ENCODE results near the gene ENTPD2.

DNA sequence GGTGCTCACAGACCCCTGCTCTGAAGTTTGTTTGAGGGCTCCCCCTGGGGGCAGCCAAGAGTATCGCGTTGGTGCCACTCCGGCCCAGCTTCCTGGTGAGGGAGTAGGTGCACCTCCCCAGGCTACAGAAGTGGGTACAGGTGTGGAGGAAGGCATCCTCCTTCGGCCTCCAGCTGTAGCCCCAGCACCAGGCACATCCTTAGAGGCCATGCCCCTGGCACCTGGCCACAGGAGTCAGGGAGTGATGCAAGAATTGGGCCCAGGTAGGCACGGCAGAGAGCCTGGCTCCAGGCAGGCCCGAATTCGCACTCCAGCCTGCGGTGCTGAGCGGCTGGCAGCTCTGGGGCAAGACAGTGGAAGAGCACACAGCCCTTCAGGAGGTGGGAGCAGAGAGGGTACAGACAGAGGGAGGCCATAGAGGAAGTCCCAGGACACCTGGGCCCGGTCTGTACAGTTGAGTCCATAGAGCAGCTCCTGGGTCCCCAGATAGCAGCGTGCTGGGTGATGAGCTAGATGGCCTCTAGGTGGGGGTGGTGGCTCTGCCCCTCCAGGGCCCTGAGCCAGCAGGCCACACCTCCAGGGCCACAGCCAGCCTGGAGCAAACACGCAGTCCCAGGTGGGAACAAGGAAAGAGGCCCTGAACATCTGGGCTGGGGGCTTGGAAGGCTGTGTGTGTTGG lies 14.1 kb upstream of the ENTPD2 start:
- TF ChIP-seq POLR2A (IDR thresholded peaks at IDR 0.05): no peak
- TF ChIP-seq, protein P1, sequence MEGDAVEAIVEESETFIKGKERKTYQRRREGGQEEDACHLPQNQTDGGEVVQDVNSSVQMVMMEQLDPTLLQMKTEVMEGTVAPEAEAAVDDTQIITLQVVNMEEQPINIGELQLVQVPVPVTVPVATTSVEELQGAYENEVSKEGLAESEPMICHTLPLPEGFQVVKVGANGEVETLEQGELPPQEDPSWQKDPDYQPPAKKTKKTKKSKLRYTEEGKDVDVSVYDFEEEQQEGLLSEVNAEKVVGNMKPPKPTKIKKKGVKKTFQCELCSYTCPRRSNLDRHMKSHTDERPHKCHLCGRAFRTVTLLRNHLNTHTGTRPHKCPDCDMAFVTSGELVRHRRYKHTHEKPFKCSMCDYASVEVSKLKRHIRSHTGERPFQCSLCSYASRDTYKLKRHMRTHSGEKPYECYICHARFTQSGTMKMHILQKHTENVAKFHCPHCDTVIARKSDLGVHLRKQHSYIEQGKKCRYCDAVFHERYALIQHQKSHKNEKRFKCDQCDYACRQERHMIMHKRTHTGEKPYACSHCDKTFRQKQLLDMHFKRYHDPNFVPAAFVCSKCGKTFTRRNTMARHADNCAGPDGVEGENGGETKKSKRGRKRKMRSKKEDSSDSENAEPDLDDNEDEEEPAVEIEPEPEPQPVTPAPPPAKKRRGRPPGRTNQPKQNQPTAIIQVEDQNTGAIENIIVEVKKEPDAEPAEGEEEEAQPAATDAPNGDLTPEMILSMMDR (IDR thresholded peaks at IDR 0.05): peak; percentile 48 to 94 (median 84)
- peak; percentile 68 for TF ChIP-seq POLR2AphosphoS5 (IDR thresholded peaks at IDR 0.05)
